Ascending aorta (tissue), 2 donors: ENCODE results near the gene OR10P1. TPM values are rescaled to one million over a fixed set of nuclear protein-coding genes. Genes with fewer than 3 reads are reported as not detected.

ENCODE experiments used
- DNase-seq, 2 donors: peaks; one replicate each; pipeline ENCODE4 v3.0.0-alpha.2; 2019; ENCODE audit warnings: low spot score in 2 of 2
- H3K27ac ChIP-seq, 2 donors: fragments of 200-600 bp; sonication (generic); one replicate each; pipeline ENCODE4 v1.5.1; 2016 to 2017; ENCODE audit warnings: mild to moderate bottlenecking in 1 of 2
- H3K27me3 ChIP-seq: fragments of 200-600 bp; sonication (generic); one replicate; pipeline ENCODE4 v1.5.1; 2017
- H3K36me3 ChIP-seq, 2 donors: fragments of 200-600 bp; sonication (generic); one replicate each; pipeline ENCODE4 v1.5.1; 2016
- H3K4me1 ChIP-seq, 2 donors: fragments of 200-600 bp; sonication (generic); one replicate each; pipeline ENCODE4 v1.5.1; 2016 to 2017; ENCODE audit warnings: mild to moderate bottlenecking in 1 of 2
- H3K4me3 ChIP-seq, 2 donors: fragments of 200-600 bp; sonication (generic); one replicate each; pipeline ENCODE4 v1.5.1; 2016 to 2017; ENCODE audit warnings: mild to moderate bottlenecking in 1 of 2
- H3K9me3 ChIP-seq, 2 donors: fragments of 200-600 bp; sonication (generic); one replicate each; pipeline ENCODE4 v1.5.1; 2016
- CTCF ChIP-seq, 3 experiments: fragments of 200-600 bp in 2 of 3; fragments of 450-650 bp in 1 of 3; sonication (generic) in 2 of 3; IDR thresholded peaks; one replicate each; pipeline ENCODE4 v1.5.1; 2016 to 2019; ENCODE audit warnings: antibody characterized with exemption in 3 of 3, mild to moderate bottlenecking in 1 of 3, moderate library complexity in 1 of 3
- intact Hi-C: fragments of 100-400 bp; cut with DNase I; formaldehyde crosslinking; loops from one replicate; pipeline ENCODE4 v1.15.1; 2023
- total RNA-seq: library from RNA; depleted of rRNA; stranded (reverse); fragments of >200 nt; gene quantifications from one replicate; pipeline ENCODE4 v1.1.0, GENCODE V29; 2016

OR10P1 gene
- total RNA-seq, 1 donor from 2014 or later: not detected

- H3K27me3 ChIP-seq: no peaks in the 10 kb centered on the region
- peaks cover 13 to 17% of the 10 kb centered on the region in 2 donors for H3K36me3 ChIP-seq
- peak overlapping the region; percentile 4 to 15 for H3K27ac ChIP-seq
- DNase-seq: peak; percentile 38 to 81
- TF ChIP-seq CTCF (IDR thresholded peaks at IDR 0.05): peak in 2 of 3 experiments; percentile 9 to 37
- H3K4me3 ChIP-seq: peak overlapping the region; percentile 4 to 34
- peaks cover 5 to 7% of the 10 kb centered on the region in 2 donors for H3K4me1 ChIP-seq
- intact Hi-C loops: loop anchor here (1.0 to 2.0 kb wide), 3 partner anchors 40 to 56 kb away; partner anchors contain the start of gene CD63
- H3K9me3 ChIP-seq: no peaks in the 10 kb centered on the region
Observed at GRCh38 chr12:55681142-55682077, 44.7 kb downstream of the OR10P1 start.

- peaks cover 5 to 7% of the 10 kb centered on the region in 2 donors for H3K4me1 ChIP-seq
- H3K27ac ChIP-seq: peak overlapping the region in 1 of 2 donors; percentile 15
- H3K9me3 ChIP-seq: no peaks in the 10 kb centered on the region
- no peaks in the 10 kb centered on the region for H3K27me3 ChIP-seq
- peaks cover 21 to 26% of the 10 kb centered on the region in 2 donors for H3K36me3 ChIP-seq
- no peak for TF ChIP-seq CTCF (IDR thresholded peaks at IDR 0.05)
- intact Hi-C loops: no loop called here
- peak in 1 of 2 donors; percentile 49 for DNase-seq
- peak overlapping the region; percentile 4 to 34 for H3K4me3 ChIP-seq
Observed at GRCh38 chr12:55682087-55682796, 45.5 kb downstream of the OR10P1 start.

- intact Hi-C loops: loop anchor here (2.0 kb wide), 1 partner anchor 17 kb away; no protein-coding TSS in a partner anchor
- H3K27me3 ChIP-seq: no peaks in the 10 kb centered on the region
- no peaks in the 10 kb centered on the region for H3K9me3 ChIP-seq
- no peak overlapping the region for H3K27ac ChIP-seq
- H3K4me3 ChIP-seq: no peak overlapping the region
- H3K36me3 ChIP-seq: peaks cover 34 to 40% of the 10 kb centered on the region in 2 donors
- no peak for TF ChIP-seq CTCF (IDR thresholded peaks at IDR 0.05)
- DNase-seq: peak in 1 of 2 donors; percentile 61
- peaks cover 5 to 7% of the 10 kb centered on the region in 2 donors for H3K4me1 ChIP-seq
Observed at GRCh38 chr12:55683676-55684075, 47.0 kb downstream of the OR10P1 start.

- H3K27me3 ChIP-seq: no peaks in the 10 kb centered on the region
- no peak for TF ChIP-seq CTCF (IDR thresholded peaks at IDR 0.05)
- intact Hi-C loops: loop anchor here (2.0 kb wide), 1 partner anchor 16 kb away; no protein-coding TSS in a partner anchor
- H3K4me3 ChIP-seq: no peak overlapping the region
- H3K4me1 ChIP-seq: peaks cover 5 to 7% of the 10 kb centered on the region in 2 donors
- H3K9me3 ChIP-seq: no peaks in the 10 kb centered on the region
- H3K27ac ChIP-seq: no peak overlapping the region
- H3K36me3 ChIP-seq: peaks cover 42 to 45% of the 10 kb centered on the region in 2 donors
- DNase-seq: no peak
Observed at GRCh38 chr12:55684761-55685370, 48.2 kb downstream of the OR10P1 start.

- no peak for TF ChIP-seq CTCF (IDR thresholded peaks at IDR 0.05)
- Histone ChIP-seq H3K27ac (no peak overlapping the region), H3K27me3 (no peaks in the 10 kb centered on the region), H3K4me1 (peaks cover 5 to 7% of the 10 kb centered on the region in 2 donors), H3K4me3 (no peak overlapping the region), H3K36me3 (peaks cover 42 to 45% of the 10 kb centered on the region in 2 donors), H3K9me3 (no peaks in the 10 kb centered on the region)
- DNase-seq: peak in 1 of 2 donors; percentile 55
- intact Hi-C loops: loop anchor here (2.0 kb wide), 1 partner anchor 15 kb away; no protein-coding TSS in a partner anchor
Observed at GRCh38 chr12:55685671-55686070, 49.0 kb downstream of the OR10P1 start.
